GM19035 (cell line): ENCODE data around the gene ANKRD55.
"Not testable (repeated sequence)": the region's sequence is repeated elsewhere in the genome, so short reads cannot be mapped to it uniquely, and the experiment has no call there.

Experiments
- ATAC-seq: cut with Tn5 transposase; IDR thresholded peaks from one replicate; pipeline ENCODE4 v1.9.1; 2021; ENCODE audit not compliant: unreplicated experiment

ANKRD55 gene

DNA sequence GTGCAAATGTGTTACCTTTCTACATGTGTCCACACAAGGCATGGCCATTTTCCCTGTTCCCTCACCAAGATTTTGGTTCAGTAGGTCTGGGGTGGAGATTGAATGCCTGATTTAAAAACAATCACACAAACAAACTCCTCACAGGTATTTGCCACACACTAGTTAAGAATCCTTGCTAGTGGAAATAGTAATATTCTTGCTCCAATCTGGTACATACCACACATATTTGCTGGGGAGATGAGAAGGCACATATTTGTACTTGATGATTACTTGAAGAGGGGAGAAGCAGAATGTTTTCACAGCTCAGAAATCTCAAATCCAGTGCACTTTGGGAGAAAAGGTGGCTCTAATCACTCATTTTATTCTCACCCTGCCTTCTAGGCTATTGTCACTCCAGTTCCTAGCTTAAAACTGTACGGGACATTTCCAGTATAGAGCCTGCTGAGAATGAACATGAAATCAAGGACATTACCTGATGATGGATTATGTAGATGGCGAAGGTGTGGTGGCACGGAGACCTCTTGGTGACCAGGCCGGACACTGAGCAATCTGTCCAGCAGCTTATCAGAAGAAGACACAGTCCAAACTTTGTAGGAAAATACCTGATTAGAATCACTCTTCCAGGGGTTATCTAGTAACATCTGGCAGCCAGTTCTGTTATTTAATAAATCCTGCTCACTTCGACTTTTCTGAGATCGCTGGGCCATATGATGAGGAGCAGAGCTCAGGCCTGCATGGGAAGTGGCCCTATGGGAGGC lies 122.3 kb downstream of the ANKRD55 start:
- ATAC-seq, result no peak

DNA sequence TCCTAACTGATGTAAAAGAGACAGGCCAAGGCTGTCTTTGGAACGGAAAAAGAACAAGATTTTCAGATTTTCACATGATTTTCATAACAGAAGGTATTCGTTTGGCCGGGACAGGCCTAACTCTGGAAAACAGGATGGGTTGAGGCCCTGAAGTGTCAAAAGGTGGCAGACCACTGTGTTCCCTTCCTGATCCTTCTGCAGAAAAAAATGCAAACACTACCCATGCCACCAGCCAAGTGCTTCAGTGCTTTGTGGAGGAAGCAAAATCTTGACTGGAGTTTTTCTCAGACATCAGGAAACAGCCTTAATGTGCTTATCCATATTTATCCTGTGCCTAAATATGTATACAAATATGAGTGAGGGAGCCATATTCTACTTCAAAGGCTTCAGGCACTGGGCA lies 124.9 kb downstream of the ANKRD55 start:
- ATAC-seq, result no peak

DNA sequence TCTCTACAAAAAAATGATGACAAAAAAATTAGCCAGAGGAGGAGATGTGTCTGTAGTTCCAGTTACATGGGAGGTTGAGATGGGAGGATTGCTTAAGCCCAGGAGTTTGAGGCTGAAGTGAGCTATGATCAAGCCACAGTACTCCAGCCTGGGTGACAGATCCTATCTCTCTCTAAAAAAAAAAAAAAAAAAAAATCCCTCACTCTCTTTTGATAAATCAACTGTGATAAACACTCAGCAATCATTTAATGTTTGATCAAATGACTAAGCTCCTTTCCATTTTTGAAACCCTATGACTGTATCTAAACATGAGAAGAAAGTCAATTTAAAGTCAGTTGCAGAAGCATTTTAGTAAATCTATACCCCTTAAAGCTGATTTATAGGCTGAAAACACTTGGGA lies 126.3 kb downstream of the ANKRD55 start:
- no peak for ATAC-seq

DNA sequence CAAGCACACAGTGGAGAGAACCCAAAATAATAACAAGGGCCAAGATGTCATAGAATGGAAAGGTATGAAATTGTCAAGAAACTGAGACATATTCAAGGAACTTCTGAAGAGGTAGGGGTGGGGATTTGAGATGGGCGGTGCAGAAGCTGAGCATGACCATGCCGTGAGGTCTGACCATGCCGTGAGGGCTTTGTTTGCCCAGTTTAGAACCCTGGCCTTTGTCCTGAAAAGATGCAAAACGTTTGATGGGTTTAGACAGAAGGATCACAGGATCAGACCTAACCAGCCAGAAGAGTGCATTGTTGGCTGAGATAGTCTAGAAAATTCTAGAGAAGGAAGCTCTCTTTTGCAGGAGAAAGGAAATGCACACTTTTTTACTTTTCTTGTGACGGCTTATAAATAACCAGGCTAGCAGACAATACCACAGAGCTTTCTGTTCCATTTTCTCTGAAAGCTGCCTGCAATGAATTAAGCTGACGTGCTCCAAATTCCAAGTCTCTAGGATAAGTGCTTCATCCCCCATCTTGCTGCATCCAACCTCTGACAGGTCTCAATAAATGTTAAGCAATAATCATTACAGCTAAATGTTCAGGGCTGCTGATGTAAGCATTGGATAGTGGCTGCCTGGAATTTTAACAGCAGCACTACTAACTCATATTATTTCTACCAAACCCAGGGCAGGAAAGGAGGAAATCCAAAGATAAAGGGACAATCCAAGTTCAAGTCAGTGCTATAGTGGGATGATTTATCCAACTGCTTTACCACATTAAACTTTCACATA lies 127.4 kb downstream of the ANKRD55 start:
- peak; percentile 55 for ATAC-seq

DNA sequence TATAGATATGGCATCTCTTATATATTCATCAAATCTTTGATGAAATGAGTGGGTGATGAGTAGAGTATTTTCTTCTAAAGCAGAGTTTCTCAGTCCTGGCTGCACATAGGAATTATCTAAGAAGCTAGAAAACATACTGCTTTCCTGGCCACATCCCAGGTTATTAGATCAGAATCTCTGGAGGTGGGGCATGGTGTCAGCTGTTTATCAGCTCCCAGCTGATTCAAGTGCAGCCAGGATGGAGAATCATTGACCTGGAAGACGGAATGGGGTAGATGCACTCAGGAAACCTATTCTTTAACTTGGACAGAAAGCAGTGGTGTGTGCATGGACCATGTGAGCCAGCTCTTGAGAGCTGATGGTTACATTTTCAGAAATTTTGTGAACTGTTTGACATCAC lies 130.2 kb downstream of the ANKRD55 start:
- no peak for ATAC-seq

DNA sequence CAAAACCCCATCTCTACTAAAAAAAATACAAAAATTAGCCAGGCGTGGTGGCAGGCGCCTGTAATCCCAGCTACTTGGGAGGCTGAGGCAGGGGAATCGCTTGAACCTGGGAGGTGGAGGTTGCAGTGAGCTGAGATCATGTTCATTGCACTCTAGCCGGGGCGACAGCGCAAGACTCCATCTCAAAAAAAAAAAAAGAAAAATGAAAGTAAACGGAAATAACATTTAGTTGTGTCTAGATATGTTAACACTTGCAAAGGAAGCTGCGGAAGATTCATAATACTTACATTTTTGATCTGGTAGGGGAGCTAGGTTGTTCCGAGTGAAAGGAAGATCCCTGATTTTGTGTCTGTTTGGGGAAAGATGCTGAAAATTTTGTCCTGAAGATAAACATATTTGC lies 130.9 kb downstream of the ANKRD55 start:
- ATAC-seq, result not testable (repeated sequence)

DNA sequence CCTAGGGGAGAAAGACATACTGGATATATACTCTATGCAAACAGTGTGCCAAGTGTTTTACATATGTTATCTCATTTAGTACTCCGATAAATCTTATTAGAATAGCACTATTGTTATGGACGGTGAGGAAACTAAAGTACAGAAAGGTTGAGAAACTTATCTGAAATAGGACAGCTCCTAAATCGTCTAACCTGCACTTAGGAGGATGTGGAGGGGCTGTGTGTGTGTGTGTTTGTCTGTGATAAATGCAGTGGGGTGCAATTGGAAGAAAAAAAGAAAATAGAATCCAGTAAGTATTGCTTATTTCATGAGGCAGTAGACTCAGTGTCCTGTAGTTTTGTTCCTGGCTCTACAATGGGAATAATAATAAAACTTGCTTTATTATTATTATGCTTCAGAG lies 131.9 kb downstream of the ANKRD55 start:
- no peak for ATAC-seq

DNA sequence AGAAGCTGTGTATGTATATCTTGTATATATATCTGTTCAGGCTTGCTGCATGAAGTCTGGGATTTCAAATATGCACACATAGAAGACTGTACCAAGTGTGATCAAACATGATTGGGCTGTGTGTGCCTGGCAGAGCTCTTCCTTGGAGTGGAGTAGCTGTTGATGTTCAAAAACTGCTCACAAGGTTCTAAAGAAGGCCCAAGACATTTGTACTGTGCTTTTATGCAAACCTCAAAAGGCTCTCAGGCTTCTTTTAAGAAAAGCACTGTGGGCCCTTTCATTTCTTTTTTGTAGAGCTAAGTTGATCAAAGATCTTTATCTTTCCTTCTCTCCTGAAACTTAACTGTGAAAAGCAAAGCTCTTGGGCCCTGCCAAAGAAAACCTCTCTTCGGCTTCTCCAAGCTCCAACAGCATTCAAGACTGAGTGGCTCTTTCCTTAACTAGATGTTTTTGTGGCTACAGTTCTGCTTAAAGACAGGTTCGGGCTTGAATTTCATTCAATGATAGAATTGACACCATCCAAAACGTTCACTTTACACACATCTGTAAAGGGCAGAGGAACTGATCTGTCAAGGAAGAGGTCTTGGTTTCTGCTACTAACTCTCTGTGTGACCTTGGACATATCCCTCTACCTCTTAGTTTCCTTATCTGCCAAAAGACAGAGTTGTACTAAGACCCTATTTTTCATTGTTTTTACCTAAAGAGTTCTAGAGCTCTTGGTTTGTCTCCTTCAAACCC lies 132.5 kb downstream of the ANKRD55 start:
- ATAC-seq, result no peak

DNA sequence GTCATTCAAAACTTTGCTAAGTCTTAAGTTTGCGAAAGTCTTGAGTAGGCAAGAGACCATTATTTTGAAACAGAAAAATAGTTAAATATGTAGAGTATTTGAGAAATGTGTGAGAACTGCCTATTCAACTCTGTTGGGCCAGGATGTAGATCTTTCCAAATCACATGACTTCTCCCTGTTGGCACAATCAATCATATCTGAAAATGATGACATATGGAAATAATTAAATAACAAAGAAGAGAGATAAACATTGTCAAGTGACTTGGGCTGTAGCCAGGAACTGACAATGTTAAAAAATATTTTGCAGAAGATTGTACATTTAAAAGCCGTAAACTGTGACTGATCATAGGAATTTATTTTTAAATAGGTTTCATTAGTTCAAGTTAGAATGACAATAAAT lies 133.8 kb downstream of the ANKRD55 start:
- ATAC-seq, result no peak

DNA sequence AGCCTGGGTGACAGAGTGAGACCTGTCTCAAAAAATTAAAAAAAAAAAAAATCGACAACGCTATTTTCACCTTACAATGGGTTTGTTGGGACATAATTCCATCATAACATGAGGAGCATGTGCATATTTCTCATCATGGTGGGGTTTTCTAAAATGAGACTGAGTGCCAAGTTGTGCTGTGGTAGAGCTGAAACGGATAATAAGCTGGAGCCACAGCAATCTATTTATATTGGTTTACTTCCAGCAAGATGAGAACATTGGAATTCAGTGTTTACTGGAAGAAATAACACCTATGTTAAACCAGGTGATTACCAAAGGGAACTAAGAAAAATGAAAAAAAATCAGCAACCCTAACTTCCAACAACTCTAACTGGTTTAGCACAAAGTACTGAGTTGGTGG lies 136.1 kb downstream of the ANKRD55 start:
- ATAC-seq, result no peak

DNA sequence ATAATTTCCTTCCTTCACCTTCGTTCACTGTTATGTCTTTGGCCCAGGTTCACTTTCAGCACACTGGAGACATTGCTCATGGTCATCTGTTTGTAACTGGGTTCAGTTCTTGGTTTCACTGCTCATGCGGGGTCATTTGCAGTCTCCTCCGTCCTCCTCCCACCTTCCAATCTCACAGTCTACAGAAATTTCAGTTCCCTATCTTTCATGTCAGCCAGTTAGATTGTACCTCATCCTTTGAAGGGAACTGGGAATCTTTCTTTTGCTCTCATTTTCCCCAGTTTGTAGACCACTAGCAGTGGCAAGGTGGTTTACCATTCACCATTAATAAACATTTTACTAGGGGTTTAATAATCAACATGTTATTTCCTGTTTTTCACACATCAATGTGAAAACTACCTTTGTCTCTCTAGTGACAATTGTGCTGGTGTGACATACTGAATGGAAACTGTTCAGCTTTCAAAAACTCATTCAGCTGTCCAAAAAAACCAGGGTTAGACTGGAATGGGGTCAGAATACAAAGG lies 137.5 kb downstream of the ANKRD55 start:
- ATAC-seq, result peak; percentile 77

DNA sequence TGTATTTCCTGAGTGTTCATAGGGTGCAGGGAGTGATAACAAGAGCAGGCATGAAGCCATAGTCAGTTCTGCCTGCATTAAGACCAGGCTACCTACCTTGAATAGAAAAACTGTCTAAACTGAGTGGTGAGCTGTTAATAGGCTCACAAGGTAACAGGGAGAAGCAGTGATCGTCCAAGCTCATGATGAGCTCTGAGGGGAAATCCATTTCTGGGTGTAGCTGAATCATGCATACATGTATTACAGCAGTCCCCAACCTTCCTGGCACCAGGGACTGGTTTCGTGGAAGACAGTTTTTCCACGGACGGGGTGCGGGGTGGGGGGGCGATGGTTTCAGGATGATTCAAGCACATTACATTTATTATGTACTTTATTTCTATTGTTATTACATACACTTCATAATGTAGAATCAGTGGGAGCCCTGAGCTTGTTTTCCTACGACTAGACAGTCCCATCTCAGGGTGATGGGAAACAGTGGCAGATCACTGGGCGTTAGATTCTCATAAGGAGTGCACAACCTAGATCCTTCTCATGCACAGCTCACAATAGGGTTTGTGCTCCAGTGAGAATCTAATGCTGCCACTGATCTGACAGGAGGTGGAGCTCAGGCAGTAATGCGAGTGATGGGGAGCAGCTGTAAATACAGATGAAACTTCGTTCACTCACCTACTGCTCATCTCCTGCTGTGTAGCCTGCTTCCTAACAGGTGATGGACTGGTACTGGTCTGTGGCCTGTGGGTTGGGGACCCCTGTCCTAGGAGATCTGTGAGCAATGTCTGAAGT lies 138.4 kb downstream of the ANKRD55 start:
- no peak for ATAC-seq

DNA sequence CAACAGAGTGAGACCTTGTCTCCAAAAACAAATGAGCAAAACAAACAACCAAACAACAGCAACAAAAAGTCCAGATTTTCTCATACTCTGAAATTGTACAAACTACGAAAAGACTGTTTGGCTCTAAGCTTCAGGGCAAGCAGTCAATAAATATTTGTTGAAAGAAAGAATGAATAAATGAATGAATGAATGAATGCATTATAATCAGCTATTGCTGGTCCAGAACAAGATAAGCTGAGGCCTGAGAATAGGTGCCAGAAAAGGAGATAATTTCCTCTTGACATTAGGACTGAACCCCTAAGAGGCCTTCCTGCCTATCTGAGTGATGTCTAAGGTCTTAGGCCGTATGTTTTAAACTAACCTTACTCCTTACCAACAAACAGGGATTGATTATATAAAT lies 139.2 kb downstream of the ANKRD55 start:
- ATAC-seq, result no peak

DNA sequence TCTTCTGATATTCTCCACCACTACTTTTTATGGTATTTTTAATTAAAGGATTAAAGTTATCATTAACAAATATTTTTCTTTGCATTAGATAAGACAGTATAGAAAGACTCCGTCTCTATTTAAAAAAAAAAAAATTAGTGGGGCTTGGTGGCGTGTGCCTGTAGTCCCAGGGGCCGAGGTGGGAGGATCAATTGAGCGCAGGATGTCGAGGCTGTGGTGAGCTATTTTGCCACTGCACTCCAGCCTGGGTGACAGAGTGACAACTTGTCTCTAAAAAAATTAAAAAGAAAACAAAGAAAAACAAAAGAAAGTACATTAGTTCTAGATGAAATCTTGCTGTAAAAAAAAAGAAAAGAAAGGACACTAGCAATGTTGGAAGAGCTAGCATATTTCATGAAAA lies 141.0 kb downstream of the ANKRD55 start:
- no peak for ATAC-seq

DNA sequence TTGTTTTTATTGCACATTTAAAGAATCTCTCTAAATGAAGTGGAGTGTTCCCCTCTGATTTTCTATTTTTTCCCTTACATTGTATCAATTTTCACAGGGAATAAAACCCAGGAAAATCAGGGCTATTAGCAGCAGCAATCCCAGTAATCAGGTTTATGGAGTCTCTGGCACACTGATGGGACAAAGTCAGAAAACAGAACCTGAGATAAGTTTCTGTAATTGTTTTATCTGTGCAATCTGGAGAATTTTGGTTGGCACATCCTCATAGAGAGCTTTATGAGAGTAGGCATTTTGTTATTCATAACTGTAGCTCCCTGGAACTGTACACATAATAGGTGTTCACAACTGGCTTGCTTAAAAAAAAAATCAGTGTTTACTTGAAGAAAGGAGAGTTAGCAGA lies 141.5 kb downstream of the ANKRD55 start:
- ATAC-seq, result no peak

DNA sequence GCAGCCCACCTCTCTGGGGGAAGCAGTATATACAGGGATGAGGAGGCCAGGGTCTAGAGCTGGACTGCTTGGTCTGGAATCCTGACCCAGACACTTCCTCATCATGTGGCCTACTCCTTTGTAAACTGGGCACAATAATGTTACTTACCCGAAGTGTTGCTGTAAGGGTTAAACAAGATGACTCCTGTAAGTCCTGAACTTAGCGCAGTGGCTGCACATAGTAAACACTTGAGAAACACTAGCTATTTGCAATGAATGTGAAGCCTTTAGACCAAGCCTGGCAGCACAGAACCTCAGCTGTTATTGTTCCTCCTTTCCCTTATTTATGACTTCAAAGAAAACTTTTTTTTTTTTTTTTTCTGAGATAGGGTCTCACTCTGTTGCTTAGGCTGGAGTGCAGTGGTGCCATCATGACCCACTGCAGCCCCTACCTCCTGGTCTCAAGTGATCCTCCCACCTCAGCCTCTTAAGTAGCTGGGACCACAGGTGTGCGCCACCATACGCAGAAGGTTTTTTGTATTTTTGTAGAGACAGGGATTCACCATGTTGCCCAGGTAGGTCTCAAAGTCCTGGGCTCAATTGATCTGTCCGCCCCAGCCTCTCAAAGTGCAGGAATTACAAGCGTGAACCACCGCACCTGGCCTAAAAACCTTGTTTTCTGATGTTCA lies 142.2 kb downstream of the ANKRD55 start:
- no peak for ATAC-seq

DNA sequence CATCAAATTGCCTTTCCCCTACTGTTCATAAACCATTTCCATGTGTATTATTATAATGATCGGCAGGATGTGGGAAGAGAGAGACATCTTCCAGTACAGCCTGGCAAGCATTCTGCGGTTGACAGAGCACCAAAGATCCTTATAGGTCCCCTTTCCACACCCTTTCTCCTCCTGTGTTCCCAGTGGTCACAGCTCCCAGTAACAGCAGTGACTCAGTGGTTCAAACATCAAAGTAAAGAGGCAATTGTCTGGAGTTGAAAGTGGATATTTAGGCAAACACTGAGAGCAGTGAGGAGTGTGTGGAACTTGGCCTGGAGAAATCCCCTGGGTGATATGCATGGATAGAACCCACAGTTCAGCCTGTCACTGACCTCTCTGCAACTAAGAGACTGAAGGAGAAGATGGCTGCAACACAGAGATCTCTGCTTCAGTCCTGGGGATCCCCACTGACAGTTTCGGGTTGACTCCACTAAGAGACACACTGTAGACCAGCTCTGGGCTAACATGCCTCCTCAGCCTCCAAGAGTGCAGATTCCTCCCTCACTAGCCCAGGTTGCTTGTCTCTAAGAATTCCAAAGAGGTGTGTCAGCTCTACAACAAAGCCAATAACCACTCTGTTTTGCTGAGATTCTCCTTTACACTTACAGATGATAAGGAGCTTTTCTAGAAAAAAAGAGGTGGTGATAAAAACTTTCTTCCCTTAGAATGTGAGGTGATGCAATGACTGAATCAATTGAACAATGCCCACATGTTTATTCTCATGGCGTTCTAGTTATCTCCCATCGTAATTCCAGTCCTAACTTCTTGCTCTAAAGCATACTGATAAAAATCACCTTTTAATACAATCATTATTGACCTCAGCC lies 143.9 kb downstream of the ANKRD55 start:
- ATAC-seq, result peak; percentile 90

DNA sequence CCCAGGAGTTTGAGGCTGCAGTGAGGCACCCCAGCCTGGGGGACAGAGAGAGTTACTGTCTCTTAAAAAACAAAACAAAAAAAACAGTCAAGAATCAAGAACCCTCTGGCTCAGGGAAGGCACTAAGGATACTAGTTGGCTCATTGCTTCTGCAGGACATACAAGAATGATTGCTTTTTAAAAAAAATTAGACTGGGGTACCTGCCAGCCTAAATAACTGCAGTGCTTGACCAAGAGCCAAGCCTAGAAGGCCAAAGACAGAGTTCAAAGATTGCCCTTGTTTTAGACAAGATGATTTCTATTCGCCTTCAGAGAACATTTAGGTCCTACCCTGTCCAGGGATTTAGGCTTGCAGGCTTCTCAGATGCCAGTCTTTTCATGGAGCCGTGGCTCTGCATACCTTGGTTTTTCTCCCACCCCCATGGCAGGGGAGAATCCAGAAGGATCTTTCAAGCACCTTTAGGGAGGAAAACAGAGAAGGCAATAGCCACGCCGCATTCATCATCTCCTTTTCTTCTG lies 144.6 kb downstream of the ANKRD55 start:
- ATAC-seq, result no peak

DNA sequence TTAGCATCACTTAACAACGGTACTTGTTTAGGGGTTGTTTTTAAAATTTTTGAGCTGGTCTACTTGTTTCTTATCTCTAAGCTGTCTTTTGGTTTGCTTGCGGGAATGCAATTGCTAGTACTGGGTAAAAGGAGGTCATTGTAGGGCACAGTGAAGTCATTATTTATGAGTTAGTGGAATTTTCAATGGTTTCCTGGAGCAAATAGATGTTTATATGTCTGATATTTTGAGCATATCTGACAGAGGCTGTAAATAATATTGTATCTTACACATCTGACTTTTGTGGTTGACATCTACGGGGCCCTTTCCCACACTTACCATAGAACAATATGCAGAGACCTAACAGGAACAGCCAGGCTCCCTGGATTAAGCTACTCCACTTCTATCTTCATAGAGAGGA lies 147.9 kb downstream of the ANKRD55 start:
- no peak for ATAC-seq
